ENCODE measurements around the gene SPON1. TPM values are rescaled to one million over a fixed set of nuclear protein-coding genes. Genes with fewer than 3 reads are reported as not detected.

SPON1 gene
- total and polyA plus RNA-seq, 10 of the 15 experiments (the other 5 are each of a cell fraction or from before 2014, with no cell fraction given), result 0.13 to 1.1 (median 0.18) TPM; not detected in 5

GRCh38 chr11:14193644-14194043, 231.1 kb downstream of the SPON1 start:
- CTCF ChIA-PET, result interaction anchor here (0.5 kb wide), 1 partner anchor 9 kb away, joined by 3 read pairs; no protein-coding TSS in a partner anchor
- BruUV-seq (replicated peaks), result no TSS peak
- Histone ChIP-seq H3K4me2 (ENCODE audit: control insufficient read depth, insufficient read depth) (no peak overlapping the region), H3K9ac (ENCODE audit: control insufficient read depth, insufficient read depth, low read length) (no peak overlapping the region), H3K4me3 (no peak overlapping the region), H3K27me3 (replicated peaks in 1 of 2; ENCODE audit: control insufficient read depth in 2 of 2, insufficient read depth in 2 of 2, low read length in 1 of 2) (0 out of 4 replicates have a peak, but pooled peaks cover 0 to 2% of the 10 kb centered on the region in 2 experiments), H3K4me1 (ENCODE audit: control insufficient read depth, insufficient read depth, low read length) (no peaks in the 10 kb centered on the region), H4K20me1 (ENCODE audit: control insufficient read depth, insufficient read depth) (no peaks in the 10 kb centered on the region), H3K27ac (ENCODE audit: control insufficient read depth, insufficient read depth) (no peak overlapping the region), H3K79me2 (ENCODE audit: control insufficient read depth, insufficient read depth, low read length) (no peaks in the 10 kb centered on the region), H2AFZ (ENCODE audit: control insufficient read depth, low read depth, low read length) (0 out of 2 replicates have a peak overlapping the region, but pooled peaks have one; percentile 3), H3K36me3 (ENCODE audit: control insufficient read depth in 2 of 2, insufficient read depth in 2 of 2, low read length in 1 of 2) (no peaks in the 10 kb centered on the region), H3K9me3 (replicated peaks; ENCODE audit: control insufficient read depth, insufficient read depth, low read length) (no peaks in the 10 kb centered on the region)
- no peak for ATAC-seq
- no peak for FAIRE-seq
- SMC1A ChIA-PET (ENCODE audit: uncharacterized antibody, unreplicated experiment), result interaction anchor here (0.8 kb wide), 1 partner anchor 10 kb away, joined by 3 read pairs; no protein-coding TSS in a partner anchor
- WGBS (ENCODE audit: insufficient coverage, insufficient replicate concordance, low lambda C conversion rate, missing lambda C conversion rate), result 3% methylated on average over 2 of the region's 3 CpGs
- RAD21 ChIA-PET (ENCODE audit: unreplicated experiment), result no interaction called here
- intact Hi-C loops (cut with micrococcal nuclease; ENCODE audit: unreplicated experiment), result no loop called here
- no peak for DNase-seq (ENCODE audit: low read depth, low spot score)
- TF ChIP-seq NFIC (IDR thresholded peaks at IDR 0.05; ENCODE audit: low read depth, low read length), result no peak
- POLR2A ChIA-PET, result no interaction called here
- in situ Hi-C loops (cut with MboI), result no loop called here

GRCh38 chr11:14202251-14203196, 240.0 kb downstream of the SPON1 start:
- no peaks in the 10 kb centered on the region for H3K27me3 ChIP-seq (replicated peaks in 1 of 2; ENCODE audit: control insufficient read depth in 2 of 2, insufficient read depth in 2 of 2, low read length in 1 of 2)
- DNase-seq (ENCODE audit: low read depth, low spot score) (peak; percentile 2), FAIRE-seq (peak; percentile 72), ATAC-seq (peak; percentile 72)
- POLR2A ChIA-PET, result no interaction called here
- H3K4me1 ChIP-seq (ENCODE audit: control insufficient read depth, insufficient read depth, low read length), result peaks cover 3% of the 10 kb centered on the region; the same call in 1 of the 2 replicates
- no peaks in the 10 kb centered on the region for H3K79me2 ChIP-seq (ENCODE audit: control insufficient read depth, insufficient read depth, low read length)
- CTCF ChIA-PET, result interaction anchor here (1.5 kb wide), 1 partner anchor 430 kb away, joined by 4 read pairs; no protein-coding TSS in a partner anchor
- H4K20me1 ChIP-seq (ENCODE audit: control insufficient read depth, insufficient read depth), result no peaks in the 10 kb centered on the region
- RAD21 ChIA-PET (ENCODE audit: unreplicated experiment), result no interaction called here
- SMC1A ChIA-PET (ENCODE audit: uncharacterized antibody, unreplicated experiment), result interaction anchor here (0.9 kb wide), 1 partner anchor 15 kb away, joined by 3 read pairs; no protein-coding TSS in a partner anchor
- BruUV-seq (replicated peaks), result no TSS peak
- H3K9me3 ChIP-seq (replicated peaks; ENCODE audit: control insufficient read depth, insufficient read depth, low read length), result no peaks in the 10 kb centered on the region
- H3K4me3 ChIP-seq, result no peak overlapping the region
- no peak overlapping the region for H3K27ac ChIP-seq (ENCODE audit: control insufficient read depth, insufficient read depth)
- 0 out of 2 replicates have a peak overlapping the region, but pooled peaks have one; percentile 34 for H3K4me2 ChIP-seq (ENCODE audit: control insufficient read depth, insufficient read depth)
- intact Hi-C loops (cut with micrococcal nuclease; ENCODE audit: unreplicated experiment) (no loop called here), in situ Hi-C loops (cut with MboI) (no loop called here)
- H3K36me3 ChIP-seq (ENCODE audit: control insufficient read depth in 2 of 2, insufficient read depth in 2 of 2, low read length in 1 of 2), result no peaks in the 10 kb centered on the region
- H3K9ac ChIP-seq (ENCODE audit: control insufficient read depth, insufficient read depth, low read length), result no peak overlapping the region
- 55% methylated on average over 15 of the region's 15 CpGs for WGBS (ENCODE audit: insufficient coverage, insufficient replicate concordance, low lambda C conversion rate, missing lambda C conversion rate)
- peak overlapping the region; percentile 65 for H2AFZ ChIP-seq (ENCODE audit: control insufficient read depth, low read depth, low read length)
- TF ChIP-seq GATAD2B (conservative IDR thresholded peaks at IDR 0.05; ENCODE audit: low read depth), result no peak
- no peak for TF ChIP-seq IKZF1 (conservative IDR thresholded peaks at IDR 0.05)
- no peak for TF ChIP-seq BRCA1 (IDR thresholded peaks at IDR 0.05; ENCODE audit: low read depth, low read length)
- no peak for TF ChIP-seq ZBTB40 (IDR thresholded peaks at IDR 0.05; ENCODE audit: borderline replicate concordance)
- no peak for TF ChIP-seq CHD2 (IDR thresholded peaks at IDR 0.05; ENCODE audit: borderline replicate concordance, low read depth, low read length)
- TF ChIP-seq KLF5 (IDR thresholded peaks at IDR 0.05; ENCODE audit: partially characterized antibody), result no peak
- TF ChIP-seq FOXM1 (IDR thresholded peaks at IDR 0.05; ENCODE audit: low read depth, low read length), result no peak
